Stimulated activated memory B cell treated with anti-CD40 and anti-IgM and Interleukin-4, amounts not matched to agents 10 μg/mL and 1 μg/mL and 100 μg/mL, for 72 hours (primary cell): ENCODE measurements around the gene AHDC1.

Experiments used
- ATAC-seq: fragments of 150-1000 bp; cut with Tn5 transposase; 2 replicates; pipeline ENCODE4 v1.10.0; 2021
- H3K27ac Mint-ChIP-seq: one replicate; pipeline ENCODE4 v1.8.0; 2022; ENCODE audit warnings: mild to moderate bottlenecking, mixed read lengths
- H3K27me3 Mint-ChIP-seq: one replicate; pipeline ENCODE4 v1.8.0; 2022; ENCODE audit warnings: mixed read lengths
- H3K36me3 Mint-ChIP-seq: one replicate; pipeline ENCODE4 v1.8.0; 2022; ENCODE audit warnings: mixed read lengths
- H3K4me1 Mint-ChIP-seq: one replicate; pipeline ENCODE4 v1.8.0; 2022; ENCODE audit warnings: mixed read lengths
- H3K4me3 Mint-ChIP-seq: one replicate; pipeline ENCODE4 v1.8.0; 2022; ENCODE audit warnings: mild to moderate bottlenecking, moderate library complexity, mixed read lengths
- H3K9me3 Mint-ChIP-seq: one replicate; pipeline ENCODE4 v1.8.0; 2022; ENCODE audit warnings: mixed read lengths

The AHDC1 gene

GRCh38 chr1:27589441-27589840, 14.5 kb downstream of the AHDC1 start:
- H3K4me3 Mint-ChIP-seq: no peak overlapping the region
- H3K4me1 Mint-ChIP-seq: no peaks in the 10 kb centered on the region
- no peaks in the 10 kb centered on the region for H3K36me3 Mint-ChIP-seq
- H3K27me3 Mint-ChIP-seq: no peaks in the 10 kb centered on the region
- H3K27ac Mint-ChIP-seq: no peak overlapping the region
- no peaks in the 10 kb centered on the region for H3K9me3 Mint-ChIP-seq
- ATAC-seq: no peak

DNA sequence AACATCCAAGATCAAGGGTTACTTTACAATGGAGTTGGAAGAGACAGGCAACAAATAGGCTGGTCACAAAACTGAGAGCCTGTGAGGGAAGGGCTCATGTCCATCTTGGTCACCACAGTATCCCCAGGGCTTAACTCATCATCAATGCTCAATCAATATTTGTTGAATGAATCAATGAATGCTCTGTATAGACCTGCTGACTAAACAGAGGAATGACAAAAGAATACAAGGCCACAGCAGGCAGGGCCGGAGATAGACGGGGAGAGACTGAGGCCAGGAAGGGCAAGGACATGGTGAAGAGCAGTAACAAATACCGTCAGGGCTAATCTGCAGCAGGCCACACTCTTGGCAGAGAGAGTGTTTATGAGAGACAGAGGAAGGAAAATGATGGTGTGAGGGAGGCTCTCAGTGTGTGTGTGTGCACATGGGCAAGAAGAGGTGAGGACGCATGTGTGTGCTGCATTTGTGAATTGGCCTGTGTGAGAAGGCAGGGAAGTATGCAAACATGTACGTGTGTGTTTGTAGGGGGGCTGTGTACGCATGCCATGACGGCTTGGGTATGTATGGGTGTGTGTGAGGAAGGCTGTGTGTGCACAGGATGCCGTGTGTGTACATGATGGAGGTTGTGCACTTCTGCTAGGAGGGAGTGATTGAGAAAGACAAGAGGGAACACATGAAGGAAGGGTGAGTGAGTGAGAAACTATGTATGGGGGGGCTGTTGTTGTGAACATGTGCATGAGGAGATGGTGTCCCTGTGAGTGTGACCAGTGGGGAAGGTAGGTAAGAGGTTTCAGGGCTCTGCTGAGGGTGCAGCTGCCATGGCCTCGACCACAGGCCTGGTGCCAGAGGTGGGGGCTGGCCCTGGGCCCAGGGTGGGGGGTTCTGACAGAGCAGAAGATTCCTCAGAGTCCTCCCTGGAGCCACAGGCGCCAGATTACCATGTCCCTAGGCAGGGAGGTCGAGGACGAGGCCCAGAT, 15.4 kb downstream of the AHDC1 start:
- Mint-ChIP-seq H3K4me3 (no peak overlapping the region), H3K27me3 (no peaks in the 10 kb centered on the region), H3K27ac (no peak overlapping the region), H3K36me3 (peaks cover 2% of the 10 kb centered on the region), H3K4me1 (no peaks in the 10 kb centered on the region), H3K9me3 (no peaks in the 10 kb centered on the region)
- ATAC-seq: no peak

DNA sequence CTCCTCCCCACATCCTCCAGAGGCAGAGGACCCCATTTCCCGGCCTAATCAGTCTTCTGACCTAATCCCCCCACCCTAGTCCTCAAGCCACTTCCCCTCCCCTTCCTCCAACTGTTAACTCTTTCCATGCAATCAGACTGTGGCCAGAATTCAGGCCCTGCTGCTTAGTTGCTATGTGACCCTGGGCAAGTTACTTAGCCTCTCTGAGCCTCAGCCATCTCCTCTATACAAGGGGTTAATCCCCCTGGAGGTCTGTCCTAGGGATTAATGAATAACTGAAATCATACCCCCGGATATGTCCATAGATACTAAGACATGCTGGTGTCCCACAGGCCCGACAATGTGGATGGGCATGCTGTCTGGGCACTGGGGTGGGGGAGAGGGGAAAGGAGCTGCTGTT, 18.3 kb downstream of the AHDC1 start:
- Mint-ChIP-seq H3K4me3 (no peak overlapping the region), H3K9me3 (no peaks in the 10 kb centered on the region), H3K27ac (no peak overlapping the region), H3K4me1 (peaks cover 9% of the 10 kb centered on the region), H3K27me3 (no peaks in the 10 kb centered on the region), H3K36me3 (peaks cover 20% of the 10 kb centered on the region)
- no peak for ATAC-seq

DNA sequence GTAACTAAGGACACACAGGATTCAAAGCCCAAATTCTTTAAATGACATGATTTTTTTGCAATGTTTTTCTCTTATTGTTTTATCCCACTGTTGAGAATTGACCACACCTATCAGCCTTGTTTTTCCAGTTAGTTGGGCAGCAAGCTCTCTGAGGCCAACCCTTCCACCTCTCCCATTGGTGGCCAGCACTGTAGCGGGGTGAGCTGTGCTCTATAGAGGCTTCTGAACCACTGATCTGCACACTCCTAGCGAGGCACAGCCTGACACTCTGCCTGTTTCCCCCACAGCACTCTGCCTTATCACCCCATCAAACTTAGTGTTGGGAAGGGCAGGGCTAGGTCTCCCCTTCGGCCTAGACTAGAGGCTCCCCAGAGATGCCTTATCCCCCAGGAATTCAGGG, 19.5 kb downstream of the AHDC1 start:
- Mint-ChIP-seq H3K4me1 (peaks cover 9% of the 10 kb centered on the region), H3K9me3 (no peaks in the 10 kb centered on the region), H3K36me3 (peaks cover 20% of the 10 kb centered on the region), H3K27me3 (no peaks in the 10 kb centered on the region), H3K4me3 (no peak overlapping the region), H3K27ac (no peak overlapping the region)
- ATAC-seq: no peak

GRCh38 chr1:27583479-27583878, 20.5 kb downstream of the AHDC1 start:
- no peak for ATAC-seq
- Mint-ChIP-seq H3K27ac (no peak overlapping the region), H3K36me3 (peaks cover 20% of the 10 kb centered on the region), H3K27me3 (no peaks in the 10 kb centered on the region), H3K4me3 (no peak overlapping the region), H3K4me1 (peaks cover 9% of the 10 kb centered on the region), H3K9me3 (no peaks in the 10 kb centered on the region)

DNA sequence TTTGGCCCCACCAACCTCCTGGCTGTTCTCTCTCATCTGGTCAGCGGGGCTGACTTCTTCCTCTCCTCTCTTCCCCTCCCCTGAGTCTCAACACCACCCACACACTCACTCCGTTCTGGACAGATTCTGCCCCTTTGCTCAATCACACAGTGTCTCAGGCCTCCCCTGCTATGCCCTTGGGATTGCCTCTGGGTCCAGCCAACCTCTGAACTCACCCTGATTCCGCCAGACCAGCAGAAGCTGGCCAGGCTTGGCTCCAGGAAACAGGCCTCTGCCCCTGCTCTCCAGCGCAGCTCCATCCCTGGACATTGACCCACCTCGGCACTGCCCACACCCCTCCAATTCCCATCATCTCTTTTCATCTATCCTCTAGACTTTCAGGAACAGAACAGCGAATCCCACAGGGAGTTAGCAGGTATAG, 22.1 kb downstream of the AHDC1 start:
- Mint-ChIP-seq H3K4me1 (peaks cover 16% of the 10 kb centered on the region), H3K4me3 (no peak overlapping the region), H3K27me3 (no peaks in the 10 kb centered on the region), H3K9me3 (no peaks in the 10 kb centered on the region), H3K36me3 (peaks cover 20% of the 10 kb centered on the region), H3K27ac (no peak overlapping the region)
- ATAC-seq: no peak

- Mint-ChIP-seq H3K36me3 (peaks cover 11% of the 10 kb centered on the region), H3K4me3 (no peak overlapping the region)
- ATAC-seq: no peak
Measured at GRCh38 chr1:27577504-27578188, 26.3 kb downstream of the AHDC1 start.

DNA sequence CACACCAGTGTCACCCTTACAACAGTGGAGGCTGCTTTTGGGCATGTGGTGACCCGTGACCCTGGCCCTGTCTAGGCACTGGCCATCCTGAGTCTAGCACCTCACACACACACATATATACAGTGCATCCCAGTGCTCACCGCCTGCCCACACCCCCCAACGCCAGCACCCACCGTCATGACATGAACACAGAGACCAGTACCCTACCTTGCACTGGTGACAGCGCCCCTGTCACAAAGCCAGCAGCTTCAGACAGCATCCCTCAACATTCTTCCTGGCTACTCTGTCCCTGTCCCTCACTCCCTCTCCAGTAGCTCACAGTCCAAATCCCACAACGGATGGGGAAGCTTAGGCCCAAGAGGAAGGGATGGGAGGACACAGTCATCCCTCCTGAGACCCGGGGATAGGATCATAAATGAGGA, 27.1 kb downstream of the AHDC1 start:
- no peak overlapping the region for H3K4me3 Mint-ChIP-seq
- ATAC-seq: no peak
- no peaks in the 10 kb centered on the region for H3K9me3 Mint-ChIP-seq
- no peaks in the 10 kb centered on the region for H3K27me3 Mint-ChIP-seq
- H3K27ac Mint-ChIP-seq: no peak overlapping the region
- H3K4me1 Mint-ChIP-seq: peaks cover 34% of the 10 kb centered on the region
- H3K36me3 Mint-ChIP-seq: peaks cover 4% of the 10 kb centered on the region

More at GRCh38 chr1:27577504-27578188, 26.3 kb downstream of the AHDC1 start:
- peaks cover 35% of the 10 kb centered on the region for H3K4me1 Mint-ChIP-seq
- no peaks in the 10 kb centered on the region for H3K27me3 Mint-ChIP-seq
- no peak overlapping the region for H3K27ac Mint-ChIP-seq
- no peaks in the 10 kb centered on the region for H3K9me3 Mint-ChIP-seq

GRCh38 chr1:27575840-27576331, 28.1 kb downstream of the AHDC1 start:
- Mint-ChIP-seq H3K27me3 (no peaks in the 10 kb centered on the region), H3K27ac (no peak overlapping the region), H3K36me3 (no peaks in the 10 kb centered on the region), H3K9me3 (no peaks in the 10 kb centered on the region), H3K4me1 (peaks cover 32% of the 10 kb centered on the region), H3K4me3 (peak overlapping the region; percentile 63)
- peak; percentile 74 for ATAC-seq

GRCh38 chr1:27574871-27575831, 28.8 kb downstream of the AHDC1 start:
- no peak overlapping the region for H3K27ac Mint-ChIP-seq

GRCh38 chr1:27574001-27574781, 29.8 kb downstream of the AHDC1 start:
- ATAC-seq: no peak
- peaks cover 46% of the 10 kb centered on the region for H3K4me1 Mint-ChIP-seq
- H3K27me3 Mint-ChIP-seq: no peaks in the 10 kb centered on the region

More at GRCh38 chr1:27574871-27575831, 28.8 kb downstream of the AHDC1 start:
- Mint-ChIP-seq H3K4me1 (peaks cover 37% of the 10 kb centered on the region), H3K27me3 (no peaks in the 10 kb centered on the region), H3K36me3 (no peaks in the 10 kb centered on the region), H3K4me3 (no peak overlapping the region), H3K9me3 (no peaks in the 10 kb centered on the region)
- peak; percentile 20 for ATAC-seq

DNA sequence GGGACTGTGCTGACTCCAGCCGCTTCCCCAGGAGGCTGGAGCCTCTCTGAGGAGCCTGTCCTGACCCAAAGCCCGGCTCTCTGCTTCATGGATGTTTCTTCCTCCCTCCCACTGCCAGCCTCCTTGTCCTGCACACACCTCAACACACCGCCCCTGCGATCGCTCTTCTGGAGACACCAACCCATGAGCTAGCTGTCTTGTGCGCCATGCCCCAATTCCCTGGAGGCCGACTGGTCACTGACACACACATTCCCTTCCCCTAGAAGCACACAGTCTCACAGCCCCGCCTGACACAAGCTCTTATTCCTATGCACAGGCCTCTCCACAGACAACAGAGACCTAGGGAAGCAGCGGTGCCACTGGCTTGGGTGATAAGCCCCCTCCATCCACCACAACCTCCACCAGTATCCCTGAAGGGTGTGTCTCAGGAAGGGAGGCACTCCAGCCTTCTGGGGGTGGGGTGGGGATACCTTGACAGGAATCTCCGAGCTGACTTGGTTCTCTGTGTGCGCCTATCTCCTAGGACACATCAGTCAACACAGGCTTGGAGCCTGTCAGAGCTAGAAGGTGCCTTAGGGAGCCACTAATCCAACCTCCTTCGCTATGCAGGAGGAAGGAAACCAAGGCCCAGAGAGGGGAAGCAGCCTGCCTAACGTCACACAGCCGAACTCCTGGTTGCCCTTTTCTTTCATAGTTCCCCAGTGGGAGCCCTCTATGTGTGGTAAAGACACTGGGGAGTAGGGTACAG, 31.1 kb downstream of the AHDC1 start:
- no peaks in the 10 kb centered on the region for H3K9me3 Mint-ChIP-seq
- no peak overlapping the region for H3K27ac Mint-ChIP-seq
- H3K4me3 Mint-ChIP-seq: no peak overlapping the region
- H3K27me3 Mint-ChIP-seq: no peaks in the 10 kb centered on the region
- no peak for ATAC-seq
- no peaks in the 10 kb centered on the region for H3K36me3 Mint-ChIP-seq
- H3K4me1 Mint-ChIP-seq: peaks cover 58% of the 10 kb centered on the region

More at GRCh38 chr1:27574001-27574781, 29.8 kb downstream of the AHDC1 start:
- no peaks in the 10 kb centered on the region for H3K9me3 Mint-ChIP-seq
- no peak overlapping the region for H3K4me3 Mint-ChIP-seq
- H3K27ac Mint-ChIP-seq: no peak overlapping the region
- H3K36me3 Mint-ChIP-seq: no peaks in the 10 kb centered on the region

DNA sequence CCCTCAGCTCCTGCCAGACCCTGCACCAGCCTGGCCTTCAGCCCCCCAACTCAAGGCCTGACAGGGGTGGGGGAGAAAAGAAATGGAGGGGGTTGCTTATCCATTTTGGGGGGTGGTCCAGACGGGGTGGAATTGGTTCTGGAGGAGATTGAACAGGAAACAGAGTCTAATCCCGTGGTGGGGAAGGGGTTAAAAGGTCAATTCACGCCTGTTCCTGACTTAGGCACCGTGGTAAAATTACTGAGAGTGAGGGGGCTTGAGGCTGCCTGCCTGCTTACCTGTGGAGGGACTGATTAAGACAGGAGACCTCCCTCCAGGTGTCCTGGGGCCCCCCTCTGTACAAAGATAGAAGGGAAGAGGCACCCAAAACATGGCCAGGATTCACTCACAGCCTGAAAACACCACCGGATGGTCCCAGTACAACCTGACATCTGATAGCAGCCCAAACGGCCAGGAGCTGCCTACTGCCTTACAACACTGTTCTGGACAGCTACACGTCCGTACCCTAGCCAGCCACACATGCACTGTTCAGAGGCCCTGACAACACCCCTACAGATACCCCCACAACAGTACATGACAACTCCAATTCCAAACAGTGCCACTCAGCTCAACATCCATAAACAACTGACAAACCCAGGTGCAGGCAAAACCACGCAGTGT, 31.8 kb downstream of the AHDC1 start:
- H3K36me3 Mint-ChIP-seq: no peaks in the 10 kb centered on the region
- H3K4me1 Mint-ChIP-seq: peaks cover 60% of the 10 kb centered on the region

More for the DNA sequence above, 31.8 kb downstream of the AHDC1 start:
- no peak for ATAC-seq
- Mint-ChIP-seq H3K4me3 (no peak overlapping the region), H3K9me3 (no peaks in the 10 kb centered on the region), H3K27ac (no peak overlapping the region), H3K27me3 (no peaks in the 10 kb centered on the region)
